ENCODE results near the gene ATL2. TPM values are rescaled to one million over a fixed set of nuclear protein-coding genes. Genes with fewer than 3 reads are reported as not detected.
"Not testable (repeated sequence)": the region's sequence is repeated elsewhere in the genome, so short reads cannot be mapped to it uniquely, and the experiment has no call there.

The ATL2 gene
- total and polyA plus RNA-seq, 2 of the 8 experiments (the other 6 are each of a cell fraction or from before 2014, with no cell fraction given), result 38.8 to 84.6 TPM

DNA sequence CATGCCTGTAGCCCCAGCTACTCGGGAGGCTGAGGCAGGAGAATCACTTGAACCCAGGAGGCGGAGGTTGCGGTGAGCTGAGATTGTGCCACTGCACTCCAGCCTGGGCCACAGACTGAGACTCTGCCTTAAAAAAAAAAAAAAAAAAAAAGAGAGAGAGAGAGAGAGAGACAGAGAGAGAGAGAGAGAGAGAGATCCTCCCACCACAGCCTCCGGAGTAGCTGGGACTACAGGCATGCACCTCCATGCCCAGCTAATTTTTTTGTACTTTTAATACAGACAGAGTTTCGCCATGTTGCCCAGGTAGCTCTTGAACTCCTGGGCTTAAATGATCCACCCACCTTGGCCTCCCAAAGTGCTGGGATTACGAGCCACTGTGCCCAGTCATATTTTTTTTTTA is 119.4 kb downstream of the ATL2 start:
- H3K18ac ChIP-seq (ENCODE audit: extremely low read depth, low read length); H2AK5ac ChIP-seq (ENCODE audit: low read depth, low read length); H3K14ac ChIP-seq (ENCODE audit: insufficient read length); POLR2A ChIA-PET (ENCODE audit: partially characterized antibody); H2BK12ac ChIP-seq (ENCODE audit: low read depth, low read length); H3K9ac ChIP-seq (replicated peaks in 1 of 4; ENCODE audit: extremely low read depth in 1 of 4, low read depth in 3 of 4, low read length in 3 of 4); H3K56ac ChIP-seq (replicated peaks; ENCODE audit: insufficient read length, low read depth, low read length); H3K79me2 ChIP-seq (ENCODE audit: control insufficient read depth in 1 of 2, insufficient read depth in 2 of 2, low read length in 2 of 2); H4K20me1 ChIP-seq (replicated peaks in 1 of 2; ENCODE audit: control insufficient read depth in 1 of 2, insufficient read depth in 2 of 2, low read length in 2 of 2); H2AFZ ChIP-seq (ENCODE audit: low read length); FAIRE-seq; H4K5ac ChIP-seq (ENCODE audit: insufficient read length, low read depth, low read length); H3K9me3 ChIP-seq (ENCODE audit: insufficient read depth in 2 of 2, low read depth in 1 of 2, low read length in 1 of 2); H2BK120ac ChIP-seq (replicated peaks; ENCODE audit: low read depth, low read length); H3K23me2 ChIP-seq (ENCODE audit: low read depth, low read length); H4K8ac ChIP-seq (ENCODE audit: extremely low read depth, insufficient read depth, low read length); H2BK15ac ChIP-seq (ENCODE audit: low read length); H3K23ac ChIP-seq (ENCODE audit: insufficient read length); H3K4me3 ChIP-seq (ENCODE audit: extremely low read depth in 1 of 4, insufficient read depth in 2 of 4, low read depth in 3 of 4, low read length in 4 of 4); H3K27me3 ChIP-seq (replicated peaks in 1 of 4; ENCODE audit: control insufficient read depth in 3 of 4, extremely low read depth in 1 of 4, insufficient read depth in 3 of 4, low read length in 3 of 4); H3K27ac ChIP-seq (ENCODE audit: low read depth, low read length); H2BK5ac ChIP-seq (ENCODE audit: low read depth, low read length); H2BK20ac ChIP-seq (ENCODE audit: low read length); H4K91ac ChIP-seq (replicated peaks; ENCODE audit: insufficient read length, low read length); H3K4me1 ChIP-seq (replicated peaks in 1 of 4; ENCODE audit: control insufficient read depth in 3 of 4, insufficient read depth in 4 of 4, low read length in 3 of 4); H3K79me1 ChIP-seq (ENCODE audit: low read depth, low read length); DNase-seq (ENCODE audit: low read depth in 1 of 2, low spot score in 2 of 2); H3K4me2 ChIP-seq (ENCODE audit: insufficient read depth in 1 of 2, low read depth in 2 of 2, low read length in 2 of 2); H3K36me3 ChIP-seq (ENCODE audit: control insufficient read depth in 2 of 4, insufficient read depth in 4 of 4, low read length in 3 of 4); H3K4ac ChIP-seq (replicated peaks; ENCODE audit: insufficient read length, low read depth, low read length): not testable (repeated sequence)
- CTCF ChIA-PET (ENCODE audit: partially characterized antibody), result interaction anchor here (0.6 to 0.7 kb wide), 6 partner anchors 181 to 936 kb away, joined by 3 to 4 read pairs (median 3); no protein-coding TSS in a partner anchor
- WGBS, 2 experiments (ENCODE audit: extremely low coverage in 1 of 2, insufficient coverage in 1 of 2, insufficient read length in 1 of 2, insufficient replicate concordance in 2 of 2, low coverage in 1 of 2, low lambda C conversion rate in 2 of 2, missing lambda C conversion rate in 1 of 2), result 87% methylated on average over 6 of the region's 6 CpGs; no CpG with 5 or more reads in 1 of the 2 experiments

Data from H1 (cell line).